Endothelial cell of coronary artery (primary cell): Measurements from ENCODE around the gene ZNF568. TPM values are rescaled to one million over a fixed set of nuclear protein-coding genes. Genes with fewer than 3 reads are reported as not detected.

Experiments
- total RNA-seq: library from RNA; depleted of rRNA; stranded (reverse); fragments of >200 nt; gene quantifications from 2 replicates; pipeline ENCODE4 v1.2.3, GENCODE V29; 2014

Gene ZNF568
- total RNA-seq: 5.4 and 17.7 TPM in 2 replicates

DNA sequence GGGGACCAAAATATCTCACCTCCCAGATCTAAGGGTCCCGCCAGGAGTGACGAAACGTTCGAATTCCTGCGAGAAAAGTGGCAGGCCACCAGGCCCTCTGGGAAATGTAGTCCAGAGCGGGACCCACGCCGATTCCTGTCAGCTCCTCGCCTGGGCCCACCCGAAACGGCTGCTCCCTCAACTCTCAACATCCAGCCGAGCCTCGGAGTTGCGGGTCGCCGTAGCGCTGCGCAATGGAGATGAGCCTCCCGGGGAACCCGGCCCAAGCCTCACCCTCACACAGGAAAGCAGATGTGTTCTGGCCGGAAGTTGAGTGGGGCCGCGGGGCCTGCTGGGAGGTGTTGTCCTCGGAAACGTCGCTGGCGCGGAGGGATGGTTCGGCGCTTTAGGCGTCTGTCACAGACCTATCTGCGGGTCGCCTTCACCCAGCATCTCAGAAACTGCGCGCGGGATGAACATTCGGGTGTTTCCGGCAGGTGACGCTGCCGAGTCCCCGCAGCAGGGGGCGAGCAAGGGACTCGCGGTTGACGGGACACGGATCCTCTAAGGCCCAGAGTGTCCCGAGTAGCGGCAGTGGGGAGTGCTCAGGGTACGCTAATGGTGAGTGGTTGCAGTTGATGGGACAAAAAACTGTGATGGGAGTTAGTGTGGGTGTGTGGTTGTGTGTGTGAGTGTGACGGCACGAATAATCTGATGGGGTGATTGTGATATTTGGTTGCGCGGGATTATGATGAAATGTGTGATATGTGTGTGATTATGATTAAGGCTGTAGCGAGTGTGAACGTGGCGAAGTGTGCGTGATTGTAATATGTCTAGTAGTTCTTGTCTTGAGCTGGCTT lies at the start of gene ZNF568, which contains the start of gene ZNF829:
TSS of gene ZNF568 (plus strand) at position 341 of the 839 bp plus-strand sequence. CDS start 6,439 bp downstream, outside the sequence.
TSS of gene ZNF829 (minus strand) at position 300 of the 839 bp plus-strand sequence. CDS start 1,124 bp downstream, outside the sequence.

Other genes starting within 250 kb of the ZNF568 start
- 7.2 and 10.6 TPM in 2 replicates for gene ZNF461, start 249.5 kb upstream of the ZNF568 start, total RNA-seq
- 4.5 TPM in 2 replicates for gene ZNF567, start 228.7 kb upstream of the ZNF568 start, total RNA-seq
- gene ZNF850, start 143.5 kb upstream of the ZNF568 start, total RNA-seq: 4.6 and 4.8 TPM in 2 replicates
- gene ZNF790, start 77.9 kb upstream of the ZNF568 start, total RNA-seq: 4.0 and 8.8 TPM in 2 replicates
- 1.9 and 2.5 TPM in 2 replicates for gene ZNF345, start 65.5 kb upstream of the ZNF568 start, total RNA-seq
- 0.45 and 1.8 TPM in 2 replicates for gene ZNF829, start within 50 bp of the ZNF568 start, total RNA-seq
- gene ZNF420, start 162.1 kb downstream of the ZNF568 start, total RNA-seq: 6.0 and 8.2 TPM in 2 replicates